HS-27A (cell line): ENCODE results near the gene FBH1.

ENCODE experiments used
- DNase-seq: peaks from one replicate; pipeline ENCODE4 v3.0.0-alpha.2; 2012; ENCODE audit warnings: low read depth, missing footprints

The FBH1 gene

DNA sequence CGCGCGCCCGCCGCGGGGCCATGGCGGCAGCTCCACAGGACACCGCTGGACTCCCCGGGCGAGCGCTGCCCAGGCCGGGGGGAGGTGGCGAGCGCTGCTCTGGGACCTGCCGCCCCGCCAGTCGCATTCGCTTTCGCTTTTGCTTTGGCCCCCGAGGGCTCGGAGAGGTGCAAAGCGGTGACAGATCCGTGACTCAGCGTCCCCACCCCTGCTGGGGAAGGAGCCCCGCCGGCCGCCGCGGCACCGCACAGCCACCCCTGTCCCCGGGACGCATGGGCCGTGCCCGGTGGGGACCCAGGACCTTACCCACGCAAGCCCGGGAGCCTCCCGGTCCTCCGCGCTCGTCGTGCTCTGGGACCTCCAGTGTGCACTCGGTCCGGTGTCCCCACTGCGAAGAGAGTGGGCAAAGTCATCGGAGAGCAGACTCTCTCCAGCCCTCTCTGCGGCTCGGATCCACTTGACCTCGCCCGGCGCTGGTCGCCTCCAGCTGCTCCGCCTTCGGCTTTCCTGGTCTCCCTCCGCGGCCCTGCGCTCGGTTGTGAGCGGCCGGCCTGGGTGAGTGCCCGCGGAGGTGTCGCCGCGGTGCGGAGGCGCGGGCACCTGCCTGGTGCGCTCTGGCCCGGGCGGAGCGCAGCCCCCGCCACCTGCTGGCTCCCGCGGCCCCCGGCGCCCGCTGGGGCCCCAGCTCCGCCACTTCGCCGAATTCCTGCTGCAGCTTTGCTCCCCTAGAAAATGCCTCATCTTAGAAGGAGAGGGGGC lies 87.6 kb downstream of the FBH1 start, which contains the start of gene IL15RA:
IL15RA (minus strand) TSS at position 73 of the 759 bp plus-strand sequence; CDS start at position 22, 51 bp downstream.
- DNase-seq, result no peak

DNA sequence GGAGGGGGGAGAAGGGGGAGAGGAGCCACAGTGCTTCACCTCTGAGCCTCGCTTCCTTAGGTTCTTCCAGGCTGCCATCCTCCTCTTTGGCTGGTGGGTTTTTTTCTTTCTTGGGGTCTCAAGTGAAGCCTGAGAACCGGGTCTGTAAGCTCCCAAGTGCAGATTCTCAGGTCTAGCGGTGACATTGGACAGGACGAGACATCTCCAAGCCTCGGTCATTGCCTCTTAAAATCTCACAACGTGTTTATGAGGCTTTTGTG lies 88.1 kb downstream of the FBH1 start:
- no peak for DNase-seq

DNA sequence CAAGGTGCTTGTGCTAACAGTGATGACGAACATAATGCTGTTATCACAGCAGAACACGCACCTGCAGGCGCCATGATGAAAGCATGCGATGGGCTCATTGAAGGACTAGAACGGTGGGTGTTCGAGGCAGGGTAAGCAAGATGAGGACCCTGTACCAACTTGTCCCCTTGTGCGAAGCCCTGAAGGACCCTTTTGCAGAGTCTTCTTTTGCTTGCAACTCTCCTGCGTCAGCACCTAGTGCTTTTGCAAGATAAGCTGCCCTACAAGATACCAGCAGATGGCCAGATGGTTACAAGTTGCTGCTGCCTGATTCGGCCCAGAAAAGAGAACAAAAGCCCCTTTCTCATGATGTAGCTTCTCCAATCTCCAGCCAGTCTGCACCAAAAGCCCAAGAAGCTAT lies 91.5 kb downstream of the FBH1 start:
- DNase-seq, result no peak

DNA sequence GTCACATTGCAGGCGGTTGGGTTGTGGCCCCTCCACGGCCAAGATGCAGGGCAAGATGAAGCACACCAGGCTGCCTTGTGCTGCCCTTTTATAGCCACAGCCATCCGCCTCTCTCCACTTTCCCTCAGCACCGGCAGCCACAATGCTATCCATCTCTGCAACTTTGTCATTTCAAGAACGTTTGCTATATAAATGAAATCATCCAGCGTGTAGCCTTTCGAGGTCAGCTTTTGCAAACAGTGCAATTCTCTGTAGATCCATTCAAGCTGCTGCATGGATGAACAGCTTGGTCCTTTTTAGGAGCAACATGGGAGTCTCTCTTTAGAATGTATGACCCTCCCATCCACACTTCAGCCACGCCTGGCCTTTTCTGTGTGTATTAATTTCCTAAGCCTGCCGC lies 93.7 kb downstream of the FBH1 start:
- DNase-seq, result no peak

DNA sequence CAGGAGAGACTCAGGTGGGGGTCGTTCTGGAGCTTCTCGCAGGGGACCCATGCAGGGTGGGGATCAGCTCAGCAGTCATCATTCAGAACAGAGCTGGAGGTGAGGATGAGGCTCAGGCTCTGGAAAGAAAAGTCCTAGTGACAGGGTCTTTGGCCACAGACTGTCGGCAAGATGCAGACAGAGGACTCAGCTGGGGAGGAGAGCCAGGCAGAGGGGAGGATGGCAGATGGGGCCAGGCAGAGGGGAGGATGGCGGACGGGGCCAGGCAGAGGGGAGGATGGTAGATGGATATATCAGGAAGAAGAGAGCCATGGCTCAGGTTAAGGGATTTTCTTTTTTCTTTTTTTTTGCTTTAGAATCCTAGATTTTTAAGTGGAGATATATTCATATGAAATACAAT lies 95.0 kb downstream of the FBH1 start:
- no peak for DNase-seq
